ENCODE data around the gene KCNE2.

KCNE2 gene

DNA sequence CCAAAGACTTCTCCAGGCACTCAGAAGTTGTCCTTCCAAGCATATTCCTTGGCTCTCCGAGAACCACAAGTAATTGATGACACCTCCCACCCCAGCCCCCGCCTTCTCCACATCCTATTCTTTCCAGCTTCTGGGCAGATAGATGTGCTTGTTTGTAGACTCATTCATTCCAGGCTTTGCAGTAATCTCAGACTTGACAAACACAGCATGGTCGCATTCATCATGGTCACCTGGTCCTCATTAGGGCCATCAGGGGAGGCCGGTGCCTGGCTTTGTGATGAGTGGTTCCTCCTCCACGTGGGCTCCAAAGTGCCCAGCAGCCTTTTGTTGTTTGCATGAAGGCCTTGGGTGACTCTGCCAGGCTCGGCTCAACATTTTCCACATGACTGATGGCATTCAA, 28.5 kb upstream of the KCNE2 start:
- 95% methylated on average over 6 of the region's 6 CpGs for WGBS (ENCODE audit: insufficient coverage)
- CTCF ChIA-PET, result interaction anchor here (0.8 kb wide), 1 partner anchor 12 kb away, joined by 3 read pairs; no protein-coding TSS in a partner anchor
- no peak for DNase-seq
- H3K4me3 ChIP-seq (ENCODE audit: control insufficient read depth in 1 of 7, extremely low read depth in 1 of 7, insufficient read depth in 4 of 7, low read depth in 2 of 7, low read length in 6 of 7), result no peak overlapping the region
- H3K36me3 ChIP-seq (ENCODE audit: control insufficient read depth in 4 of 4, insufficient read depth in 4 of 4, low read length in 3 of 4), result no peaks in the 10 kb centered on the region
- no peak overlapping the region for H3K27ac ChIP-seq (ENCODE audit: insufficient read depth in 1 of 2, low read depth in 1 of 2, low read length in 2 of 2, poor library complexity in 1 of 2, severe bottlenecking in 2 of 2)
- peaks cover 0 to 13% (median 0%) of the 10 kb centered on the region in 4 experiments for H3K4me1 ChIP-seq (ENCODE audit: control extremely low read depth in 1 of 4, control insufficient read depth in 4 of 4, insufficient read depth in 4 of 4, low read length in 3 of 4)
- no peaks in the 10 kb centered on the region for H3K9me3 ChIP-seq (ENCODE audit: control extremely low read depth in 1 of 5, control insufficient read depth in 4 of 5, insufficient read depth in 2 of 5, low read depth in 1 of 5, low read length in 4 of 5)
- POLR2A ChIA-PET, result no interaction called here
- no peaks in the 10 kb centered on the region for H3K27me3 ChIP-seq (replicated peaks in 2 of 5; ENCODE audit: control insufficient read depth in 4 of 5, insufficient read depth in 5 of 5, low read length in 4 of 5)

- WGBS (ENCODE audit: insufficient coverage), result 96% methylated on average over 3 of the region's 5 CpGs
- Histone ChIP-seq H3K27ac (ENCODE audit: insufficient read depth in 1 of 2, low read depth in 1 of 2, low read length in 2 of 2, poor library complexity in 1 of 2, severe bottlenecking in 2 of 2) (no peak overlapping the region), H3K9me3 (ENCODE audit: control extremely low read depth in 1 of 5, control insufficient read depth in 4 of 5, insufficient read depth in 2 of 5, low read depth in 1 of 5, low read length in 4 of 5) (no peaks in the 10 kb centered on the region), H3K4me3 (ENCODE audit: control insufficient read depth in 1 of 7, extremely low read depth in 1 of 7, insufficient read depth in 4 of 7, low read depth in 2 of 7, low read length in 6 of 7) (no peak overlapping the region), H3K4me1 (ENCODE audit: control extremely low read depth in 1 of 4, control insufficient read depth in 4 of 4, insufficient read depth in 4 of 4, low read length in 3 of 4) (peaks cover 0 to 13% (median 0%) of the 10 kb centered on the region in 4 experiments), H3K27me3 (replicated peaks in 2 of 5; ENCODE audit: control insufficient read depth in 4 of 5, insufficient read depth in 5 of 5, low read length in 4 of 5) (no peaks in the 10 kb centered on the region), H3K36me3 (ENCODE audit: control insufficient read depth in 4 of 4, insufficient read depth in 4 of 4, low read length in 3 of 4) (no peaks in the 10 kb centered on the region)
- DNase-seq, result no peak
- POLR2A ChIA-PET, result no interaction called here
- CTCF ChIA-PET, result no interaction called here
Observed at GRCh38 chr21:34336245-34336644, 27.6 kb upstream of the KCNE2 start.

- CTCF ChIA-PET, result interaction anchor here (1.6 to 2.1 kb wide), 2 partner anchors 11 to 412 kb away, joined by 4 to 8 read pairs; no protein-coding TSS in a partner anchor
- no peak for DNase-seq
- no peak overlapping the region for H3K27ac ChIP-seq (ENCODE audit: insufficient read depth in 1 of 2, low read depth in 1 of 2, low read length in 2 of 2, poor library complexity in 1 of 2, severe bottlenecking in 2 of 2)
Observed at GRCh38 chr21:34336756-34337391, 26.9 kb upstream of the KCNE2 start.

GRCh38 chr21:34337741-34338140, 26.1 kb upstream of the KCNE2 start:
- 72% methylated on average over 5 of the region's 6 CpGs for WGBS (ENCODE audit: insufficient coverage)
- no peaks in the 10 kb centered on the region for H3K27me3 ChIP-seq (replicated peaks in 2 of 5; ENCODE audit: control insufficient read depth in 4 of 5, insufficient read depth in 5 of 5, low read length in 4 of 5)
- H3K36me3 ChIP-seq (ENCODE audit: control insufficient read depth in 4 of 4, insufficient read depth in 4 of 4, low read length in 3 of 4), result no peaks in the 10 kb centered on the region
- no peak overlapping the region for H3K4me3 ChIP-seq (ENCODE audit: control insufficient read depth in 1 of 7, extremely low read depth in 1 of 7, insufficient read depth in 4 of 7, low read depth in 2 of 7, low read length in 6 of 7)
- ChIA-PET POLR2A (no interaction called here), CTCF (interaction anchor here (0.6 to 2.1 kb wide), 3 partner anchors 10 to 1613 kb away, joined by 3 to 8 read pairs (median 4); no protein-coding TSS in a partner anchor)
- DNase-seq, result peak in 1 of 3 donors; percentile 12
- no peak overlapping the region for H3K27ac ChIP-seq (ENCODE audit: insufficient read depth in 1 of 2, low read depth in 1 of 2, low read length in 2 of 2, poor library complexity in 1 of 2, severe bottlenecking in 2 of 2)
- H3K9me3 ChIP-seq (ENCODE audit: control extremely low read depth in 1 of 5, control insufficient read depth in 4 of 5, insufficient read depth in 2 of 5, low read depth in 1 of 5, low read length in 4 of 5), result no peaks in the 10 kb centered on the region
- H3K4me1 ChIP-seq (ENCODE audit: control extremely low read depth in 1 of 4, control insufficient read depth in 4 of 4, insufficient read depth in 4 of 4, low read length in 3 of 4), result peaks cover 0 to 13% (median 0%) of the 10 kb centered on the region in 4 experiments

More at GRCh38 chr21:34336756-34337391, 26.9 kb upstream of the KCNE2 start:
- no peak overlapping the region for H3K4me3 ChIP-seq (ENCODE audit: control insufficient read depth in 1 of 7, extremely low read depth in 1 of 7, insufficient read depth in 4 of 7, low read depth in 2 of 7, low read length in 6 of 7)
- WGBS (ENCODE audit: insufficient coverage), result 89% methylated on average over 11 of the region's 13 CpGs
- peaks cover 0 to 13% (median 0%) of the 10 kb centered on the region in 4 experiments for H3K4me1 ChIP-seq (ENCODE audit: control extremely low read depth in 1 of 4, control insufficient read depth in 4 of 4, insufficient read depth in 4 of 4, low read length in 3 of 4)
- no peaks in the 10 kb centered on the region for H3K27me3 ChIP-seq (replicated peaks in 2 of 5; ENCODE audit: control insufficient read depth in 4 of 5, insufficient read depth in 5 of 5, low read length in 4 of 5)
- POLR2A ChIA-PET, result no interaction called here
- H3K36me3 ChIP-seq (ENCODE audit: control insufficient read depth in 4 of 4, insufficient read depth in 4 of 4, low read length in 3 of 4), result no peaks in the 10 kb centered on the region
- no peaks in the 10 kb centered on the region for H3K9me3 ChIP-seq (ENCODE audit: control extremely low read depth in 1 of 5, control insufficient read depth in 4 of 5, insufficient read depth in 2 of 5, low read depth in 1 of 5, low read length in 4 of 5)

- H3K36me3 ChIP-seq (ENCODE audit: control insufficient read depth in 4 of 4, insufficient read depth in 4 of 4, low read length in 3 of 4), result no peaks in the 10 kb centered on the region
- H3K27me3 ChIP-seq (replicated peaks in 2 of 5; ENCODE audit: control insufficient read depth in 4 of 5, insufficient read depth in 5 of 5, low read length in 4 of 5), result no peaks in the 10 kb centered on the region
- no peak overlapping the region for H3K27ac ChIP-seq (ENCODE audit: insufficient read depth in 1 of 2, low read depth in 1 of 2, low read length in 2 of 2, poor library complexity in 1 of 2, severe bottlenecking in 2 of 2)
- CTCF ChIA-PET, result interaction anchor here (0.6 to 2.1 kb wide), 3 partner anchors 10 to 1613 kb away, joined by 3 to 8 read pairs (median 4); no protein-coding TSS in a partner anchor
- WGBS (ENCODE audit: insufficient coverage), result 92% methylated on average over 6 of the region's 8 CpGs
- H3K4me3 ChIP-seq (ENCODE audit: control insufficient read depth in 1 of 7, extremely low read depth in 1 of 7, insufficient read depth in 4 of 7, low read depth in 2 of 7, low read length in 6 of 7), result no peak overlapping the region
- POLR2A ChIA-PET, result no interaction called here
- H3K4me1 ChIP-seq (ENCODE audit: control extremely low read depth in 1 of 4, control insufficient read depth in 4 of 4, insufficient read depth in 4 of 4, low read length in 3 of 4), result peaks cover 0 to 13% (median 0%) of the 10 kb centered on the region in 4 experiments
- DNase-seq, result no peak
- H3K9me3 ChIP-seq (ENCODE audit: control extremely low read depth in 1 of 5, control insufficient read depth in 4 of 5, insufficient read depth in 2 of 5, low read depth in 1 of 5, low read length in 4 of 5), result no peaks in the 10 kb centered on the region
Observed at GRCh38 chr21:34338226-34338625, 25.6 kb upstream of the KCNE2 start.

DNA sequence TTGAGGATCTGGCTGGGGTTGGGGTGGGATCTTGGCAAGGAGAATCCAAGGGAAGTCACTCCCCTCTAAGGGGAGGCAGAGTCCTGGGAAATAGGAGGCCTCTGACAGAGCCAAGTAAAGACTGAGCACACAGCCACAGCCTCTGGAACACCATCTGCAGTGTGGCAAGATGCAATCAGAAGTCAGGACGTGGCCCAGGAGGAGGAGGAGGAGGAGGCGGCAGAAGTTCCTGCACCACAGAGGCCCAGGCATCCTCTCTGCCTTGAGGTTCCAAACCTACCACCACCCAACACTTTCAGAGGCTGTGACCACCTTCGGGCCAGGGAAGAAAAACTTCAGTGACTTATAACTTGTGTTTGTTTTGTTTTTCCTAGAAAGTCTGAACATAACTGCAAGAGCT, 23.7 kb upstream of the KCNE2 start:
- Histone ChIP-seq H3K27me3 (replicated peaks in 2 of 5; ENCODE audit: control insufficient read depth in 4 of 5, insufficient read depth in 5 of 5, low read length in 4 of 5) (no peaks in the 10 kb centered on the region), H3K4me3 (ENCODE audit: control insufficient read depth in 1 of 7, extremely low read depth in 1 of 7, insufficient read depth in 4 of 7, low read depth in 2 of 7, low read length in 6 of 7) (no peak overlapping the region), H3K4me1 (ENCODE audit: control extremely low read depth in 1 of 4, control insufficient read depth in 4 of 4, insufficient read depth in 4 of 4, low read length in 3 of 4) (peaks cover 0 to 13% (median 0%) of the 10 kb centered on the region in 4 experiments), H3K27ac (ENCODE audit: insufficient read depth in 1 of 2, low read depth in 1 of 2, low read length in 2 of 2, poor library complexity in 1 of 2, severe bottlenecking in 2 of 2) (no peak overlapping the region), H3K9me3 (ENCODE audit: control extremely low read depth in 1 of 5, control insufficient read depth in 4 of 5, insufficient read depth in 2 of 5, low read depth in 1 of 5, low read length in 4 of 5) (no peaks in the 10 kb centered on the region), H3K36me3 (ENCODE audit: control insufficient read depth in 4 of 4, insufficient read depth in 4 of 4, low read length in 3 of 4) (no peaks in the 10 kb centered on the region)
- POLR2A ChIA-PET, result interaction anchor here (0.6 to 1.0 kb wide), 2 partner anchors 67 to 532 kb away, joined by 3 to 4 read pairs; no protein-coding TSS in a partner anchor
- DNase-seq, result no peak
- WGBS (ENCODE audit: insufficient coverage), result no CpG with 5 or more reads among the region's 3 CpGs
- CTCF ChIA-PET, result interaction anchor here (1.3 kb wide), 1 partner anchor 8 kb away, joined by 3 read pairs; no protein-coding TSS in a partner anchor

- CTCF ChIA-PET, result no interaction called here
- WGBS (ENCODE audit: insufficient coverage), result 89% methylated on average over 4 of the region's 5 CpGs
- Histone ChIP-seq H3K9me3 (ENCODE audit: control extremely low read depth in 1 of 5, control insufficient read depth in 4 of 5, insufficient read depth in 2 of 5, low read depth in 1 of 5, low read length in 4 of 5) (no peaks in the 10 kb centered on the region), H3K27me3 (replicated peaks in 2 of 5; ENCODE audit: control insufficient read depth in 4 of 5, insufficient read depth in 5 of 5, low read length in 4 of 5) (peaks cover 0 to 2% (median 0%) of the 10 kb centered on the region in 5 experiments), H3K36me3 (ENCODE audit: control insufficient read depth in 4 of 4, insufficient read depth in 4 of 4, low read length in 3 of 4) (no peaks in the 10 kb centered on the region), H3K4me1 (ENCODE audit: control extremely low read depth in 1 of 4, control insufficient read depth in 4 of 4, insufficient read depth in 4 of 4, low read length in 3 of 4) (peaks cover 0 to 8% (median 0%) of the 10 kb centered on the region in 4 experiments), H3K27ac (ENCODE audit: insufficient read depth in 1 of 2, low read depth in 1 of 2, low read length in 2 of 2, poor library complexity in 1 of 2, severe bottlenecking in 2 of 2) (no peak overlapping the region), H3K4me3 (ENCODE audit: control insufficient read depth in 1 of 7, extremely low read depth in 1 of 7, insufficient read depth in 4 of 7, low read depth in 2 of 7, low read length in 6 of 7) (no peak overlapping the region)
- POLR2A ChIA-PET, result no interaction called here
- DNase-seq, result no peak
Observed at GRCh38 chr21:34342476-34342875, 21.3 kb upstream of the KCNE2 start.
